PFSK-1 (cell line): ENCODE data around the gene MICAL1.

Source experiments
- FOXP2 ChIP-seq: optimal IDR thresholded peaks from 2 replicates; pipeline ENCODE3; 2011; ENCODE audit warnings: borderline replicate concordance, control low read depth, inconsistent platforms; ENCODE audit not compliant: insufficient read depth; ENCODE audit errors: extremely low read length, extremely low read depth
- POLR2AphosphoS5 ChIP-seq: IDR thresholded peaks from 2 replicates; pipeline ENCODE4 v1.6.1; 2012; ENCODE audit warnings: low read depth, mild to moderate bottlenecking, control low read depth, low read length, moderate library complexity
- REST ChIP-seq, 2 experiments: IDR thresholded peaks; 2 replicates each; pipeline versions ENCODE4 v1.6.1 to v1.8.0; 2011 to 2012; ENCODE audit warnings: low read depth in 2 of 2, low read length in 2 of 2, control low read depth in 1 of 2, inconsistent platforms in 1 of 2, mild to moderate bottlenecking in 1 of 2, moderate library complexity in 1 of 2; ENCODE audit not compliant: insufficient read depth in 1 of 2
- SIN3A ChIP-seq: IDR thresholded peaks from 2 replicates; pipeline ENCODE4 v1.6.1; 2012; ENCODE audit warnings: mild to moderate bottlenecking, low read length, moderate library complexity, borderline replicate concordance; ENCODE audit not compliant: insufficient read depth
- TAF1 ChIP-seq: IDR thresholded peaks from 2 replicates; pipeline ENCODE4 v1.6.1; 2012; ENCODE audit warnings: low read length, control low read depth, borderline replicate concordance; ENCODE audit not compliant: insufficient read depth

MICAL1 gene

DNA sequence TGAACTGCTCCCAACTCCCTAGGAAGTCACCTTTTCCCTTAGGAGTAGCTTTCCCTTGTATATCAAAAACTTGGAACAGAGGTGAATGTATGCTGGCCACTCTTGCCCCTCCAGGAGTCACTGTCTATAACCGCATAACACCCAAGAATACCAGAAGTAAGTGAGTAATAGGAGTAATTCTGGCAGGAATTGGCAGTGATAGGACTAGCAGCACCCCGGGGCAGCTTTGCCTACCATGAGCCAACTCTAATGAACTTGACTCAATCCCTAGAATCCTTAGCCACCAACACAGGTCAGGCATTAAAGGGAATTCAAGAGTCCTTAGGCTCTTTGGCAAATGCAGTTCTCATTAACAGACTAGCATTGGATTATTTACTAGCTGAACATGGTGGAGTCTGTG lies 44.5 kb downstream of the MICAL1 start:
- TF ChIP-seq FOXP2 (no peak), SIN3A (no peak), POLR2AphosphoS5 (no peak), TAF1 (no peak)

- TF ChIP-seq SIN3A (no peak), TAF1 (no peak), POLR2AphosphoS5 (no peak), REST (IDR thresholded peaks at IDR 0.05; ENCODE audit: insufficient read depth in 1 of 2, low read depth in 2 of 2, low read length in 2 of 2) (no peak), FOXP2 (no peak)
Observed at GRCh38 chr6:109406196-109406595, 49.4 kb downstream of the MICAL1 start.

DNA sequence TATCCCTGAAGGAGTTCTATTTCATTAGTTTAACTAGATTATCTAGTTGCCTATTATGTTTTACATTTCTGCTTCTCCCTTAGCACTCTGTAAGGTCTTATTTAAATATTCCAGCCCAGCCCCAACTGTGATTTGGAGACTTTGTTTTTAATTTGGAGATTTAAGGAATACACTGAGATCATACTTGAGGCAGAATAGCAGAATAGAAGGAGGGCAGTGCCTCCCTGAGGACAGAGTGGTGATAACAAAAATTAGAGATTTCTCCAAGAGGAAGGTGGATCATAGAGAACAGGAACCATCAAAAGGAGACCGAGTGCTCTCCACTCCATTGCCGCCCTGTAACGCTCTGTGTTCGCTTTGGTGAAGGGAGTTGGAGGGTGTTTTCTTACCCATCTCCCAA lies 58.6 kb downstream of the MICAL1 start:
- TF ChIP-seq TAF1 (no peak), FOXP2 (no peak), POLR2AphosphoS5 (no peak), REST (IDR thresholded peaks at IDR 0.05; ENCODE audit: insufficient read depth in 1 of 2, low read depth in 2 of 2, low read length in 2 of 2) (no peak)

- TF ChIP-seq REST (IDR thresholded peaks at IDR 0.05; ENCODE audit: insufficient read depth in 1 of 2, low read depth in 2 of 2, low read length in 2 of 2) = no peak
- no peak for TF ChIP-seq FOXP2
- TF ChIP-seq SIN3A = no peak
- TF ChIP-seq POLR2AphosphoS5 = no peak
- TF ChIP-seq TAF1 = no peak
Observed at GRCh38 chr6:109396046-109396718, 59.4 kb downstream of the MICAL1 start.
